T-helper 2 cell treated with Interferon-gamma antibody and Interleukin-4, amounts not matched to agents 100 ng/mL and 5 ng/mL, for 36 hours (primary cell): ENCODE measurements around the gene SPSB1. TPM values are rescaled to one million over a fixed set of nuclear protein-coding genes. Genes with fewer than 3 reads are reported as not detected.
"Not testable (repeated sequence)": the region's sequence is repeated elsewhere in the genome, so short reads cannot be mapped to it uniquely, and the experiment has no call there.

Source experiments
- intact Hi-C: fragments of 100-400 bp; cut with micrococcal nuclease; formaldehyde crosslinking; loops from one replicate; pipeline ENCODE4 v1.15.1; 2023
- total RNA-seq: library from RNA; stranded (reverse); gene quantifications from 2 replicates; pipeline ENCODE4 v1.2.3, GENCODE V29; 2022

Gene SPSB1
- total RNA-seq, 1 donor from 2014 or later: 13.2 TPM

DNA sequence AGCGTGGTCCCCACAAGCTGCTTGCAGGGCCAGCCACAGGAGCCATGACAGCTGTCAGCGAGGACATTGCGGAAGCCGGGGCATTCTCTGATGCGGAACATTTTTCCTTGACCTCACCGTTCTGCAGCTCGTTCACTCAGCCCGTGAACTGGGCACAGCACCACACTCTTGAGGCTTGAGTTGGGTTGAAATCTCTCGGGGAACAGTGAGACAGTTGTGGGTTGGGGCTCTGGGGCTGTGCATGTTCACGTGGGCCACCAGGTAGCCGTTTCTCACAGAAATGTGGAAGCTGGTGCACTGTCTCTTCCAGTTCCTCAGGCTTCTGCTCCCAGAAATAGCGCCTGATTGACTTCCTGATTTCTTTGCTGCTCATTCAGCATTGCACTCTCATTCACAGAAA lies 69.8 kb downstream of the SPSB1 start:
- intact Hi-C loops: no loop called here

DNA sequence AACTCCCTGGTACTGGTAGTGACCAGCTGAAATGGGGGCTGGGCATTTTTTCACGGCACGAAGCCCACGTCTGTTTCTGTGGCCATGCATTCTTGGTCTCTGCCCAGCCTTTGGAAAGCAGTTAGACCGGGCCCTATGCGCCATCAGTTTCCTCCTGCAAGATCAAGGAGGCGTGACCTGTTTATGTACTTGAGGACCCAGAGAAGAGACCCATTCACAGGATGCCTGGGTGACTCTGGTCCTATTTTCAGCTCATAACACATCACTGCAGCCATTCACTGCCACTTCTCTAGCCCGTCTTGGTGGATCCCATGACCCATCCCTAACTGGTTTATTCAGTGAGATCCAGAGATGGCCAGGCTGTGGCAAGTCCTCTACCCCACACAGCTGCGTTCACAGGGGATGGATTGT lies 70.4 kb downstream of the SPSB1 start:
- intact Hi-C loops: no loop called here

DNA sequence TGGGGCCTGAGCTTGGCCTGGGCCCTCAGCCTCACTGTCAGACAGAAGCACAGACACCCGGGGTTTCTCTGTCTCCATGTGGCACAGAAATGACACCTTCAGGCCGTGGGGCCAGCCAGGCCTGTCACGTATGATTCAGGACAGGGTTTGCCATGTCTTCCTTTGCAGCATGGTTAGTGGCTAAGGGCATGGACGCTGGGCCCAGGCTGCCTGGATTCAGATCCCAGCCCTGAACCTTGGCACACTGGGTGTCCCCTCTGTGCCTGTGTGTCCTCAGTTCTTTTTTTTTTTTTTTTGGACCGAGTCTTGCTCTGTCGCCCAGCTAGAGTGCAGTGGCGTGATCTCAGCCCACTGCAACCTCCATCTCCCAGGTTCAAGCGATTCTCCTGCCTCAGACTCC lies 73.6 kb downstream of the SPSB1 start:
- intact Hi-C loops: no loop called here

DNA sequence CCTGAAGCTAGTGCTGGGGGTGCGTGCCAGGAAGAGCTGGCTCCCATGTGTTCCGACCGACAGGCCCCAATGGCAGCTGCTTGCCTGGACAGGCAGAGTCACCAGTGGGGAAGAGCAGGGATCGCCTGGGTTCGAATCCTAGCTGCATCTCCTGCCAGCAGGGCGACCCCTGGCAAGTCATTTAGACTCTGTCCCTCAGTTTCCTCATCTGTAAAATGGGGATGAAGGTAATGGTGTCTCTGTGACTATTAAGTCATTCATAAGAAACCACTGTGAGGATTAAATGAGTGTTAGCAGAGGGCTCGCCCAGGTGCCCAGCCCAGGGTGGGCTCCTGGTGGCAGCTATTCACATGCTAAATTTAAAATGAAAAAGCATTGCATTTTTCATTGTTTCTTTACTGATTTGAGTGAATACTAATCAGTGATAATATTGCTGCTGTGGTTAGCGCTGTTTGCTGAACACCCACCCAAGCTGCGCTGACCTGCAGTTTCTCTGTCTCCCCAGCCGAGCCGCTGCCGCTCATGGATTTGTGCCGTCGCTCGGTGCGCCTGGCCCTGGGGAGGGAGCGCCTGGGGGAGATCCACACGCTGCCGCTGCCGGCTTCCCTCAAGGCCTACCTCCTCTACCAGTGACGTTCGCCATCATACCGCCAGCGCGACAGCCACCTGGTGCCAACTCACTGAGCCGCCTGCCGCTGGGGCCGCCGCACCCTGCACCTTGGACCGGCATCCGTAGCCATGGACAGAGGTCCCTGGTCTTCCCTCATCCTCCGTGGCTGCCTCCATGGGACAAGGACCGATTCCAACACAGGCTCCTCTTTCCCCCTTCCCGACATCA lies 74.5 kb downstream of the SPSB1 start:
- intact Hi-C loops: no loop called here

DNA sequence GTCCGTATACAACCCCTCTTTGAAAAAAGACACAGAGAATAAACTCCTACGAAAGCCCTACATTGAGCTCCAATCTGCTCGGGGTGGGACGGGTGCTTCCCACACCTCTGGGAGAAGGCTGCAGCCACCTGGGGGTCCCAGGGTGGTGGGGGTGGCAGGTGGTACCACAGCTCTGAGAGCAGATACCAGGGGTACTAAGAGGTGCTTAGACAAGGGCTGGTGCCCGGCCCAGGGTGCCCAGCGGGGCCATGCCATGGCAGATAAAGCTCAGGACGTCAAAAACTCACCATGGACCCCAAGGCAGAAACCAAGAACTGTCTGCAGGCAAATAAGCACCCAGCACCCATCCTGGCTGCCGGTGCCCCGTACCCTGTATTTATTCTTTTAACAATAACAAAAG lies 75.1 kb downstream of the SPSB1 start:
- intact Hi-C loops: no loop called here

DNA sequence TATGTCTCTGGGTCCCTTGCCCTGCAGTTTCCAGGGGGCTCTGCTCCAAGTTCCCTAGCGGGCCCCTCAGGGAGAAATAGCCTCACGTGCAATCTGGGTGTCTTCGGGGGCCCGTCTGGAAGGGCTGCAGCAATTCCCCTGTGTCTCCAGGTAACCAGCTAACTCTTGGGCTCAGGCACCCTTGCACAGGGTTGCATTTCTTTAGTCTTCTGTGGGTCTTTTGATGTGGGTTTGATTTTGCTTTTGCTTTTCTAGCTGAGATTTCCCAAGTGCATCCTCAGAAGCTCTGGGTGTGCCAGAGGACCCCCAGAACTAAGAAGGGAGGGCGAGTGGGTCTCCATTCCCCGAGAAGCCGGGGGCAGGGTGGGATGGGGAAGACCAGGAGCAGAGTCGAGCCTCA lies 75.7 kb downstream of the SPSB1 start:
- intact Hi-C loops: no loop called here

DNA sequence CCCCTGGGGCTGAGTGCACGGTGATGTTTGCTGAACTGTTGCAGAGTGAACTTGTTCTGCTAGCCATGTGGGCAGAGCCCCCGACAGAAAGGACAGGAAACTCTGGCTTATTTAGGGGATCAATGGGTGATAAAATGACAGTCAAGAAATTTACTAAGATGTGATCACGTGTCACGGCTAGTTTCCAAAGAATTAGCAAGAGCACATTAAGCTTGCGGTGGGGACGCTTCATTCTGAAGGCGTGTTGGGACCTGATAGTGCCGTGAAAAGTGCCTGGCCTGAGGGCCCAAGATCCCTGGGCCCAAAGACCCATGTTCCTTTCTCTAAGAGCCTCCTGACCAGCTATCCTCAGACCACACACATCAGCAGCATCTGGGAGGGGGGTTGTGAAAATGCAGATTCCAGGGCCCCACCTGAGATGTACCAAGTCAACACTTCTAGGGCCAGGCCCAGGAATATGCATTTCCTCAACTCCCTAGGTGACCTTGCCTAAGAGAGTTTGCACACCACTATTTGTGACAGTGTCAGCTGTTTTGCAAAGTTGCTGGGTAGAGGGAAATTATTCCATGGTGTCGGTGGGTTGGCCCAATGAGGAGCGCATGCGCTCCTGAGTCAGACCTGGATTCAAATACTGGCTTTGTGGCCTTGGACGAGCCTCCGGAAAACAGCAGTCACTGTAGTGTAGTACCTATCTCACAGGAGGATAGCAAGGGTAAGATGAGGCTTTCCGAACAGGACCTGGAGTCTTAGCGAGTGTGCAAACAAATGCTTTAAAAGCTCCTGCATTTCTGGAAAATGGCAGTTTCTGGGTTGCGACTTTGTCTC lies 77.5 kb downstream of the SPSB1 start:
- intact Hi-C loops: no loop called here

DNA sequence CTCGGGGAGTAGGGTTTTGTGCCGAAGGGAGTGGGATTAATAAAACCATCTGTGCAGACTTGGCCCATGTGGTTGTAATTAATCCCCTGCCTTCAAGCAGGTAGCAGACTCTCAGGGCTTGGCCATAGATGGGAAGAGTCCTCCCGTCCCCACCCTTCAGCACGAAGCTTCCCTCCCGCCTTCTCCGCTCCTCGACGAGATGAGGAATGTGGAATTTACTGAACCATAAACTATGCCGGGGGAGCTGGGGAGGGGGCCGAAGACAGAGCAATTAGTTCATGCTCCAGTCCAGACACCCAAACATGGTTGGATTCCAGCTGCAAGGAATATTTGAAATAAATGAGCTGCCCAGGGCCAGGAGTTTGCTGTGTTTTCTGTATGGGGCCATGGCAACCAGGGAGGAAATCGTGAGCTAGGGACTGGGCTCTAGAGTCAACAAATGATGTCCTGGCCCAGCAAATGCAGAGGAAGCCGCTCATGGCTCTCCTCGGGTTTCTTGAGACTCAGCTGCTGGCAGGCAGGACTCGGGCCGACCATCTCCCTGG lies 78.8 kb downstream of the SPSB1 start:
- intact Hi-C loops: no loop called here

DNA sequence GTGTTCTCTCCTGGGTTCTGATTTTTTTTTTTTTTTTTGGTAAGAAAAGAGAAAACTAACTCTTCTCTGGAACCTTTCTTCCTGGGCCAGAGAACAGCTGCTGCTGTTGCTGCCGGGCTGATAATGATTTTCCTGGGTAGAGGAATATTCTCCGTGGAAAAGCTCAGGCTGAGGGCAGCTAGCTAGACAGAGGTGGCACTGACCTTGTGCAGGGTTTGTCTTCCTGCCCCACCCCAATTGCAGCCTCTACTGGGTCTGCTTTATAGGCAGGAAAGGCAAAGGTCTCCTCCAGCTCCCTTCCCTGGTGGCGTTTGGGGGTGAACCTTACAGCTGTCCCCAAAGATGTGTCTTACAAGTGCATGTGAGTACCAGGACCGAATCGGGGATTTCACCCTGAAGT lies 79.3 kb downstream of the SPSB1 start:
- intact Hi-C loops: no loop called here

DNA sequence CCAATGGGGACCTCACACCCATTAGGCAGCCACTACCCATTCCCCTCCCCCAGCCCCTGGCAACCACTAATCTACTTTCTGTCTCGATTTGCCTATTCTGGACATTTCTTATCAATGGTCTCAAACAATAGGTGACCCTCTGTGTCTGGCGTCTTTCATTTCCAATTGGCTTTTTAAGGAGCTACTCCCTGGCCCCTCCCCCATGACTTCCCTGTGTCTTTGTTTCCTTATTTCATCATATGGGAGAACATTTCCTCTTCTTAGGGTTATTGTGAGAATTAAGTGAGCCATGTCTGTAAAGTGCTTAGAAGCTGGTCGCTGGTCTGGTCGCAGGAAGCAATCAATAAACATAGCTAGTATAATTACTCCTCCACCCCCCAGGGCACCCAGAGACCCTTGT lies 80.9 kb downstream of the SPSB1 start:
- intact Hi-C loops: no loop called here

DNA sequence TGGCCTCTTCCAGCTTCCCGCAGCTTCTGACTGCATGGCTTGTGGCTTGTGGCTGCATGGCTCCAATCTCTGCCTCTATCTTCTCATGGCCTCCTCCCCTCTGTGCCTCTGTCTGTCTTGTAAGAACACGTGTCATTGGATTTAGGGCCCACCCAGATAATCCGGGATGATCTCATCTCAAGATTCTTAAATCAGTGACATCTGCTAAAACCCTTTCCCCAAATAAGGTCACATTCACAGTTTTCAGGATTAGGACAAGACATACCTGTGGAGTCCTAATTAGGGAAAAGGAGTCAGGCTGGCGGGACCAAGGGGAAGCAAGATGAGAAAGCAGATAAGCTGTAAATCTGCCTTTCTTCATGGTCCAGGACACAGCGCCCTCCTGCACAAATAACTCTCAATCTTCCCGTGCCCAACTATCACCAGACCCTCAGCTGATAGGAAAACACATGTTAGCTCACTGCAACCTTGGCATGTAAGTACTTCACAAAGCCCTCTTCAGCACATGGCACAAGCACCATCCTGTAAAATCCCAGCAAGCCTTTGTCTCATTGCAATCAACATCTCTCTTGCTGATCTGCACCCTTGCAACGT lies 82.2 kb downstream of the SPSB1 start:
- intact Hi-C loops: no loop called here

DNA sequence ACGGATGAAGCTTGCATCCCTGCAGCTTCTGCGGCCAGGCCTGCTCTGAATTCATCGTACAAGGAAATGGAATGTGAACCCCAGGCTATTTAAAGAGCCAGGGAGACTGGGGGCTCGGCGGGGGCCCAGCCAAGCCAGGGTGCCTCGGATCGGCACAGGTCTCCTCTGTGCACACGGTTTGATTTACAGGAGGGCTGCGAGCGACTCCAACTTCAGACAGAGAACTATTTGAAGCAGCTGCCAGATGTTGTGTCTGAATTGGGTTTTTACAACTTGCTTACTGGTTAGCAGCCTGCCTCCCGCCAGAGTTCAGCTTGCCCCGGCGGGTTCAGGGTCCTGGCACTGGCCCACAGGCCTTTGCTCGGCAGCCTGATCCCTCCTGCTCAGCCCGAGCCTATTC lies 83.2 kb downstream of the SPSB1 start:
- intact Hi-C loops: no loop called here

DNA sequence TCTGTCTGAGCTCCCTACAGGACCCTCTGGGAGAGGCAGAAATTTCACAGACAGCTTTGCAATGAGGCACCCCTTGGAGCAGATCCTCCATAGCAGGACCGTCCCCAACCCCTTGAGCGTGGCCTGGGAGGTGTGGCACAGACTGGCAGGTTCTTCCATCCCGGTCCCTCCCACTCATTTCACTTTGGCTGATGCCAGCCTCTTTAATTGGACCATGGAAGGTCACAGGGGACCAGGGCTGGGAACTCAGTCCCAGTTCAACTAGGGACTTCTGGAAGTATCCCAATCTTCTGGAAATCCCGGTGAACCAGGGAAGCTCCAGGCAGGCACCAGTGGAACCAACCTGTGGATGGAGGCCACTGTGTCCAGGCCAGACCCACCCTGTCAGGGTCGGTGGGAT lies 83.7 kb downstream of the SPSB1 start:
- intact Hi-C loops: no loop called here

DNA sequence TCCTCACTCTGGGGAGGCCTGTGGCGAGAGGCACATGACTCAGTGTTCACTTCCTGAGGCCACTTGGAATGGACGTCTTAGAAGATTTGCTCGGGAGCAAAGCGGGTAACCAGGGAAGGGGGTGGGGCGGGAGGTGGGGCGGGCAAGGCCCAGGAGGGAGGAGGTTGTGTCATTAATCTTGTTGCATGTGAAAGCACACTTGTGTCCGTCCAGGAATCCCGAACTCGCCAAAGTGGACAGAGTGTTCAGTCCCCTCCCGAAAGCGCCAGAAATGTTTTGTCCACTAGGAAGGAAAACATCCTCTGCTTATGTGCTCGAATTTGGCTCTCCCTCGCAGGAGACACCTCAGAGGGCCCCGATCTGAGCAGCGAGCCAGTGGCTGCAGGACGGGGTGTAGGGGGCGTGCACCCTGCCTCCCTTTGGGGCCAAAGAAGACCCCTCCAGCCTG lies 84.2 kb downstream of the SPSB1 start:
- intact Hi-C loops: no loop called here

DNA sequence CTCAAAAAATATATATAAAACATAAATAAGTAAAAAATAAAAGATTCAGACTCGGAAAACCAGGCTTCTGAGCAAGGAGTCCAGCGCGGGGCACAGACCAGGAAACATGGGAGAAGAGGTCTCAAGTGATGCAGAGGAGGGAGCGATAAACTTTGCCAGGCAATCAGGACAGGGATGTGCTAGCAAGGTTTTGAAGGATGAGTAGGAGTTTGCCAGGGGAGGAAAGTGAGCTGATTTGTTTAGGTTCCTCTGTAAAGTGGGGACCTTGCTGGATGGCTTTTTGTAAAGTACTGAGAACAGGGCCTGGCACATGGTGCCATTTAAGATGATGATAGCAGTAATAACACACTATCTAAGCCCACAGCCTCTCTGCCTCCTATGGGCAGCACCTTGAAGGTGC lies 86.1 kb downstream of the SPSB1 start:
- intact Hi-C loops: no loop called here

DNA sequence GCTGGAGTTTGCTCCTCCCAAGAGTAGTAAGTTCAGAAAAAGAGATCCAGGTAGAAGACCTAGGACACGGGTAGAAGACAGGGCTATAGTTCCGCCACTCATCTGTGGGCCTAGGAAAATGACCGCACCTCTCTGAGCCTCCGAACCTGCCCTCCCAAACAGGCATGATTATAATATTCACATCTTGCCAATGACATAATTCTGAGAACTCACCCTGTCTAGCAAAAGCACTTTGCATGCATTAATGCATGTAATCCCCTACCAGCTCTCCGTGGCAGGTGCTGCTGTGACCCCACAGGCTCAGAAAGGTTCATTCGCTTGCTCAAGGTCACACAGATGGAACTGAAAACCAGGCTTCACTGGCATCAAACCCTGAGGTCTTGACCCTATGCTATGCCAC lies 88.0 kb downstream of the SPSB1 start:
- intact Hi-C loops: no loop called here

DNA sequence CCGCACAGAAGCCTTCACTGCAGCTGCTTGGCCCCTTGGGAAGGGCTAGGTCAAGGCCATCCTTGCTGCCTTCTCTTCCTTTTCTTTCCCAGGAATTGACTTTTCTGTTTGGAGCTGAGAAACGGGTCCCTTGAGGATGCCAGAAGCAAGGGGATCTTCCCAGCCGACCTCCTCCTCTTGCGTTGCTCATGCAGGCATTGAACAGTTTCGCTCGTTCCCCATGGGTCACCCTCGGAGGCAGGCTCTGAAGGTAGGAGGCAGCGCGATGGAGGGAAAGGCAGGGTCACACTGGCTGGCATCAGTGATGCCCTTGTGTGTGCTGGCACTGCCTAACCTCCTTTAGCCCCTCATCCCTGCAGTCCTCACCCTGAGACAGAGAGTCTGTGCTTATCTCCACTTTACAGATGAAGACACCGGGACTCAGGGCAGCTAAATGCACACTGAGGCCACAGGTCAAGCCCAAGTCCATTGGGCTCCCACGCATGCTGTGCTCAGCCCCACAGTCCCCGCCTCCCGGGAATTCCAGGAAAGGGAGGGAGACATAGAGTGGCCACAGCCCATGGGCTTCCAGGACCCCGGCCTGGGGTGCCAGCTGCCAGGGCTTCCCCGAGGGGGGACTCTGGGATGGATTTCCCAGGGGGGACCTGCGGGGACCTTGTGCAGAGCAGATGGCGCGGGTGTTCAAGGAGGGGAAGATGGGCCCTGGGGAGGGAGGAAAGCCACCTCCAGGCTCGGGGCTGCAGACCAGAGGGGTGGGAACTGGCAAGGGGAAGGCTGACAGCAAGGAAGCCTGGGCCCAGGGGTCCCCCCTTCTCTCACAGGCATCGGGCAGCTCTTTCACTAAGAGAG lies 90.2 kb downstream of the SPSB1 start:
- intact Hi-C loops: no loop called here

DNA sequence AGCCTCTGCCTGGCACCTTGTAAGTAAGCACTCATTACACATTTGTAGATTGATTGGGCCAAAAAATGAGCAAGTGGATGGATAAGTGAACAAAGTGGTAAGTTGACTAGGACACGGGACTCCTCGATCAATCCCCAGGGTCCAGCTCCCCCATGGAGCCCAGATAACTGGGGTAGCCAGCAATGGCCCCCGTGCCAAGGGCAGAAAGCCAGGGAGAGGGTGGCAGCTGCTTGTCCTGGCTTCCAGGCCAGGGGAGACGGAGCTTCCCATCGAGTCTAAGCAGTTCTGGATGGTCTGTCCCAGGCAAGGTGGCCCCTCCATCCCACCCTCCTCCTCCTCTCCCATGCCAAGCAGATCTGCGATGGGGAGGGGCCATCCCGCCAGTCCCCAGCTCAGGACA lies 91.4 kb downstream of the SPSB1 start:
- intact Hi-C loops: no loop called here

DNA sequence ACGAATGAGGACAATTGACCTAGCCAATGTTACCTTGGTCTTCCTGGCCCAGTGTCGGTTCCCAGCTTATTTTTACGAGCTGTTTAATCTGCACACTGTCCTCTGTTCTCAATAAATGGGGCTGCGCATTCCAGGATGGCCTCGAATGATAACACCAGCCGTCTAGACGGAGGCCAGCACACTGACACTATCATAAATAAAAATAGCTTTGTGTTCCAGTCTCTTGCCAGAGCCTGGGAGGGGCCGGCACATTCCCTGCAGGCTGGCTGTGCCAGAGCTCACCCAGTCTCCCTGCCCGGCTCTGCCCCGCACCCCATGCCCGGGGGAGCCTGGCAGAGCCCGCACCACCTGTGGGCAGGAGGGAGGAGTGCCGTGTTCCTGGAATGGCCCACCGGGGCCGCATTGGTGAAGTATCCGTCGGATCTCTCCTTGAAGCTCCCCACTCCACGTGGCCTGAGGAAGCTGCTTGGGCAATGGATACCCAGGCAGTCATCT lies 92.1 kb downstream of the SPSB1 start:
- intact Hi-C loops: no loop called here

DNA sequence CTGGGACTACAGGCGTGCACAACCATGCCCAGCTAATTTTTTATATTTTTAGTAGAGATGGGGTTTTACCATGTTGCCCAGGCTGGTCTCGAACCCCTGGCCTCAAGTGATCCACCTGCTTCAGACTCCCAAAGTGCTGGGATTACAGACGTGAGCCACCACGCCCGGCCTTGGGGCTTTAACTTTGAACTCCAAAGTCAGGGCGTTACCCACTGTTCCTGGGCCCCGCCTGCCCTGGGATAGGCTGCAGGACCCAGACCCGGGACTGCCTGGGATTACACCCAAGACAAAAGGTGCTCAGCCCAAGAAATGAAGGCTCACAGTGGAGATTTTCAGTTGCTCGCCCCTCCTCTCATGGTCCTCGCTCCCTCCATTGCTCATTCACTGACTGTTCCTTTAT lies 92.7 kb downstream of the SPSB1 start:
- intact Hi-C loops: not testable (repeated sequence)
